OCI-LY7 (cell line): Measurements from ENCODE around the gene TPST1. TPM values are rescaled to one million over a fixed set of nuclear protein-coding genes. Genes with fewer than 3 reads are reported as not detected.

Experiments
- BruUV-seq: library from RNA; stranded (reverse); fragments of 400-500 nt; replicated peaks from 2 replicates; lab custom pipeline; 2021; lab: Mats Ljungman, UMichigan
- CTCF ChIA-PET: fragments of 300-600 bp; sonication (Branson Sonifier 250); formaldehyde crosslinking; loops from one replicate; lab custom pipeline; 2022; ENCODE audit warnings: antibody characterized with exemption; ENCODE audit not compliant: unreplicated experiment; lab: Charles Lee
- POLR2A ChIA-PET: fragments of 300-600 bp; sonication (Branson Sonifier 250); formaldehyde crosslinking; loops from one replicate; lab custom pipeline; 2022; ENCODE audit warnings: antibody characterized with exemption; lab: Charles Lee
- DNase-seq: peaks from one replicate; pipeline ENCODE4 v3.0.0-alpha.2; 2015; ENCODE audit warnings: low spot score
- H2AFZ ChIP-seq: fragments of 200-600 bp; sonication (generic), shearing (Covaris generic); 2 replicates; pipeline ENCODE4 v1.6.1; 2014; ENCODE audit warnings: mild to moderate bottlenecking, antibody characterized with exemption, low read length, moderate library complexity
- H3K27ac ChIP-seq: fragments of 200-600 bp; sonication (generic); 2 replicates; pipeline ENCODE4 v1.5.1; 2014; ENCODE audit warnings: mixed run types, low read depth, mild to moderate bottlenecking, moderate library complexity, low read length, inconsistent platforms; ENCODE audit not compliant: poor library complexity, severe bottlenecking
- H3K36me3 ChIP-seq: fragments of 200-600 bp; sonication (generic); 2 replicates; pipeline ENCODE4 v1.6.1; 2014; ENCODE audit warnings: mild to moderate bottlenecking, antibody characterized with exemption, low read length, moderate library complexity, mixed read lengths; ENCODE audit not compliant: insufficient read depth
- H3K4me1 ChIP-seq: fragments of 200-600 bp; sonication (generic); 2 replicates; pipeline ENCODE4 v1.5.1; 2014; ENCODE audit warnings: mild to moderate bottlenecking, low read length; ENCODE audit not compliant: insufficient read depth, poor library complexity, severe bottlenecking
- H3K4me2 ChIP-seq: fragments of 200-600 bp; sonication (generic); 2 replicates; pipeline ENCODE4 v1.6.1; 2014; ENCODE audit warnings: mild to moderate bottlenecking, low read length
- H3K4me3 ChIP-seq: fragments of 200-600 bp; sonication (generic); 2 replicates; pipeline ENCODE4 v1.5.1; 2014; ENCODE audit warnings: mild to moderate bottlenecking, low read depth, low read length; ENCODE audit not compliant: poor library complexity, severe bottlenecking
- H3K79me2 ChIP-seq: fragments of 200-600 bp; sonication (generic); 2 replicates; pipeline ENCODE4 v1.6.1; 2016; ENCODE audit warnings: low read depth, mild to moderate bottlenecking, low read length, moderate library complexity, mixed read lengths; ENCODE audit not compliant: insufficient read depth
- H3K9me2 ChIP-seq: fragments of 200-600 bp; sonication (generic); 2 replicates; pipeline ENCODE4 v1.6.1; 2016; ENCODE audit warnings: mild to moderate bottlenecking, low read length, mixed read lengths; ENCODE audit not compliant: insufficient read depth
- H3K9me3 ChIP-seq: fragments of 200-600 bp; sonication (generic); 2 replicates; pipeline ENCODE4 v1.6.1; 2014; ENCODE audit warnings: mild to moderate bottlenecking, mixed run types, low read length, mixed read lengths
- H4K20me1 ChIP-seq: fragments of 200-600 bp; sonication (generic); 2 replicates; pipeline ENCODE4 v1.6.1; 2014; ENCODE audit warnings: mild to moderate bottlenecking, antibody characterized with exemption, low read length, moderate library complexity, mixed read lengths; ENCODE audit not compliant: insufficient read depth
- CTCF ChIP-seq: fragments of 200-600 bp; sonication (generic); conservative IDR thresholded peaks from 2 replicates; pipeline ENCODE4 v1.5.1; 2014; ENCODE audit warnings: mild to moderate bottlenecking, antibody characterized with exemption, low read length, moderate library complexity, mixed read lengths
- EZH2phosphoT487 ChIP-seq: fragments of 200-600 bp; sonication (generic); IDR thresholded peaks from 2 replicates; pipeline ENCODE4 v1.6.1; 2018; ENCODE audit warnings: low read depth, borderline replicate concordance, mild to moderate bottlenecking, mixed run types, antibody characterized with exemption, low read length, moderate library complexity, mixed read lengths
- intact Hi-C: fragments of 100-400 bp; cut with micrococcal nuclease; formaldehyde crosslinking; loops from one replicate; pipeline ENCODE4 v1.10.0; 2022; ENCODE audit not compliant: unreplicated experiment
- total RNA-seq, 2 experiments: library from RNA; depleted of rRNA in 1 of 2; stranded (reverse); fragments of >200 nt in 1 of 2; shearing (Covaris generic) in 1 of 2; gene quantifications; 2 replicates each; pipeline ENCODE4 v1.2.3, GENCODE V29; 2014 to 2022

Gene TPST1
- total RNA-seq, 2 experiments from 2014 or later, result 3.5 to 6.6 TPM

GRCh38 chr7:66267249-66267648 lies 62.1 kb downstream of the TPST1 start:
- DNase-seq, result no peak
- Histone ChIP-seq H4K20me1 (no peaks in the 10 kb centered on the region), H2AFZ (no peak overlapping the region), H3K9me3 (peaks cover 31% of the 10 kb centered on the region), H3K4me1 (no peaks in the 10 kb centered on the region), H3K36me3 (no peaks in the 10 kb centered on the region), H3K79me2 (no peaks in the 10 kb centered on the region), H3K4me3 (no peak overlapping the region), H3K9me2 (no peaks in the 10 kb centered on the region), H3K27ac (no peak overlapping the region), H3K4me2 (no peak overlapping the region)
- intact Hi-C loops, result no loop called here
- CTCF ChIA-PET, result no interaction called here
- BruUV-seq, result no TSS peak
- POLR2A ChIA-PET, result interaction anchor here (2.0 kb wide), 1 partner anchor 9 kb away, joined by 5 read pairs; no protein-coding TSS in a partner anchor
- TF ChIP-seq EZH2phosphoT487, result no peak
- TF ChIP-seq CTCF, result no peak

DNA sequence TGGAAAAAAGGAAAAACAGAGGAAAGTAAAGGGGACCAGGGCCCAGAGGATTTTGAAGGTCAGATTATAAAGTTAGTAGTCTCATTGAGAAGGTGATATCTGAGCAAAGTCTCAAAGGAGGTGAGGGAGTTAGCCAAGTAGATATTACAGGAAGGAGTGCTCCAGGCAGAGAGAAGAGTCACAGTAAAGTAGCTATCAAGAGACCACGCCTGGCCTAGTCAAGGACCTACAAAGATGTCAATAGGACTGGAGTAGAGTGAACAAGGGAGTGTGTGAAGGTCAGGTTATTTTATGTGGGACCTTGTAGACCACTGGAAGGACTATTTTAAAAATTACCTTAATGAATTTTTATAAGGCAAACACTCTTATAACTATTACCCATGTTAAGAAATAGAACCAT lies 64.8 kb downstream of the TPST1 start:
- intact Hi-C loops, result no loop called here

More for the DNA sequence above, 64.8 kb downstream of the TPST1 start:
- CTCF ChIA-PET, result no interaction called here
- Histone ChIP-seq H3K4me3 (no peak overlapping the region), H3K27ac (no peak overlapping the region), H4K20me1 (no peaks in the 10 kb centered on the region), H3K4me2 (no peak overlapping the region), H2AFZ (no peak overlapping the region), H3K79me2 (no peaks in the 10 kb centered on the region), H3K9me3 (peaks cover 22% of the 10 kb centered on the region; the same call in 1 of the 2 replicates), H3K36me3 (no peaks in the 10 kb centered on the region), H3K4me1 (no peaks in the 10 kb centered on the region), H3K9me2 (no peaks in the 10 kb centered on the region)
- DNase-seq, result no peak
- no TSS peak for BruUV-seq
- POLR2A ChIA-PET, result interaction anchor here (0.8 kb wide), 1 partner anchor 12 kb away, joined by 3 read pairs; no protein-coding TSS in a partner anchor
- no peak for TF ChIP-seq CTCF
- no peak for TF ChIP-seq EZH2phosphoT487
